ENCODE results near the gene ZBTB16.

GRCh38 chr11:114247070-114247789 is 187.7 kb downstream of the ZBTB16 start:
- TF ChIP-seq, protein P1, sequence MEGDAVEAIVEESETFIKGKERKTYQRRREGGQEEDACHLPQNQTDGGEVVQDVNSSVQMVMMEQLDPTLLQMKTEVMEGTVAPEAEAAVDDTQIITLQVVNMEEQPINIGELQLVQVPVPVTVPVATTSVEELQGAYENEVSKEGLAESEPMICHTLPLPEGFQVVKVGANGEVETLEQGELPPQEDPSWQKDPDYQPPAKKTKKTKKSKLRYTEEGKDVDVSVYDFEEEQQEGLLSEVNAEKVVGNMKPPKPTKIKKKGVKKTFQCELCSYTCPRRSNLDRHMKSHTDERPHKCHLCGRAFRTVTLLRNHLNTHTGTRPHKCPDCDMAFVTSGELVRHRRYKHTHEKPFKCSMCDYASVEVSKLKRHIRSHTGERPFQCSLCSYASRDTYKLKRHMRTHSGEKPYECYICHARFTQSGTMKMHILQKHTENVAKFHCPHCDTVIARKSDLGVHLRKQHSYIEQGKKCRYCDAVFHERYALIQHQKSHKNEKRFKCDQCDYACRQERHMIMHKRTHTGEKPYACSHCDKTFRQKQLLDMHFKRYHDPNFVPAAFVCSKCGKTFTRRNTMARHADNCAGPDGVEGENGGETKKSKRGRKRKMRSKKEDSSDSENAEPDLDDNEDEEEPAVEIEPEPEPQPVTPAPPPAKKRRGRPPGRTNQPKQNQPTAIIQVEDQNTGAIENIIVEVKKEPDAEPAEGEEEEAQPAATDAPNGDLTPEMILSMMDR (IDR thresholded peaks at IDR 0.05; ENCODE audit: low read length): no peak
- no peak for TF ChIP-seq EZH2 (optimal IDR thresholded peaks at IDR 0.05; ENCODE audit: low read depth, low read length)
- no peak for TF ChIP-seq EZH2phosphoT487 (IDR thresholded peaks at IDR 0.05; ENCODE audit: low read length)

Data from MM.1S (cell line).